ENCODE data around the gene TRPC4AP.

Gene TRPC4AP

DNA sequence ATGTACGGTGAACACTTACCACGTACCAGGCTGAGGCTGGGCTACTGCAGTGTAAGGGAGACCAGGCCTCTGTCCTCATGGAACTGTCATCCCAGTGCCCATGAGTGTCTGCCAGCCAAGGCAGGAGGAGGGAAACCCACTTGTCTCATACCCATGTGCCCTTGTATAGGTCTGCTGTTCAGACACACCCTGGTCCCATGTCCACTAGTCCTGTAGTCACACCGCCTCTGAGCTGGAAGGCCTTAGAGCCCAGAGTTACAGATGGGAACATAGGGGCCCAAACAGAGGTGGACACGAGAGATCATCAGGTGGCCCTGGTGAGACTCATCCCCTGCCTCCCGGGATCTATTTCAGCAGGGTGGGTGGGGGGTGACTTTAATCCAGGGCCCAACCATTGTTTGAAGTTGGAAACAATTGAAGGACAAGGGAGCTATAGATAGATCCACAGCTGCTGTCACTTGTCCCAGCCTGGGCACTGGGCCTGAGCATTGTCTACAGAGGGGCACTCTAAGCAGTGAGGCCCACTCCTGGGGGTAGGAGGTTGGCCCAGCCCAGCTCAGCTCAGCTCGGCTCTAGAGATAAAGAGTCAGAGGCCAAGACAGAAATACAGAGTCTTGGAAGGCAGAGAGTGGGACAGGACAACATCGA, 122.3 kb downstream of the TRPC4AP start:
- DNase-seq (ENCODE audit: low spot score), result peak; percentile 93

GRCh38 chr20:34968042-34968775, 124.4 kb downstream of the TRPC4AP start:
- no peak for DNase-seq (ENCODE audit: low spot score)

GRCh38 chr20:34967421-34967820, 125.2 kb downstream of the TRPC4AP start:
- no peak for DNase-seq (ENCODE audit: low spot score)

DNA sequence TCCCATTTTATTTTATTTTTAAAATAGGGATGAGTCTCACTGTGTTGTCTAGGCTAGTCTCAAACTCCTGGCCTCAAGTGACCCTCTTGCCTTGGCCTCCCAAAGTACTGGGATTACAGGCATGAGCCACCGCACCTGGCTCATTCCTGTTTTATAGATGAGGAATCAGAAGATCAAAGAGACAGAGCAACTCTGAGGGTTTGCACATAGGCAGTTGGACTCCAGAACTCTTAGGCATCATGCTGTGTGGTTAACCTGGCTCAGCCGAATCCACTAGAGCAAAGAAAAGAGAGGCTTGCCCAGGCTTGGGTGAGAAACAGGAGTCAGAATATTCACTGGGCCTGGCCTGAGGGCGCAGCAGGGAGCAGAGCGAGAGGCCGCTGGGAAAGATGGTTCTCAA, 127.6 kb downstream of the TRPC4AP start:
- no peak for DNase-seq (ENCODE audit: low spot score)

- DNase-seq (ENCODE audit: low spot score), result no peak
Observed at GRCh38 chr20:34964486-34964885, 128.1 kb downstream of the TRPC4AP start.

DNA sequence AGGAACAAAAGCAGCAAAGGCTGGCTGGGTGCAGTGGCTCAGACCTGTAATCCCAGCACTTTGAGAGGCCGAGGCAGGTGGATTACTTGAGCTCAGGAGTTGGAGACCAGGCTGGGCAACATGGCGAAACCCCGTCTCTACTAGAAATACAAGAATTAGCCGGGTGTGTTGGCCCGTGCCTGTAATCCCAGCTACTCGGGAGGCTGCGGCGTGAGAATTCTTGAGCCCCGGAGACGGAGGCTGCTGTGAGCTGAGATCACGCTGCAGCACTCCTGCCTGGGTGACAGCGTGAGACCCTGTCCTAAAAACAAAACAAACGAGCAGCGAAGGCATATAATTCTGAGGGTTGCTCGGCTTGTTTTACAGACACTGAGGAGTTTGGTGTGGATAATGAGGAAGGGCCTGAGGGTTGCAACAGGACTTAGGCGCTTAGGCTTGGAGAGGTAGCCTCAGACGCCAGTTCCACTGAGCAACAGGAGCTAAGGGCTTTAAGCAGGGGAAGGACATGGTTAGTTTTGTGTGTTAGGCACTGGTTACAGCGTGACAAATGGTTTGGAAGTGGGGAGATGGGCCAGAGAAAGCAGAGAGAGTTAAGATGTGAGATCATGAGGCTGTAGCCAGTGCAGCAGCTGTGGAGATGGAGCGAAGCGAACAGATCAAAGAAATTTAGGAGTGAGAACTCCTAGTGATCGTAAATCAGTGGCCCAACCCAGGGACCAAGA, 135.7 kb downstream of the TRPC4AP start:
- DNase-seq (ENCODE audit: low spot score), result no peak

- DNase-seq (ENCODE audit: low spot score), result no peak
Observed at GRCh38 chr20:34956041-34956458, 136.6 kb downstream of the TRPC4AP start.

DNA sequence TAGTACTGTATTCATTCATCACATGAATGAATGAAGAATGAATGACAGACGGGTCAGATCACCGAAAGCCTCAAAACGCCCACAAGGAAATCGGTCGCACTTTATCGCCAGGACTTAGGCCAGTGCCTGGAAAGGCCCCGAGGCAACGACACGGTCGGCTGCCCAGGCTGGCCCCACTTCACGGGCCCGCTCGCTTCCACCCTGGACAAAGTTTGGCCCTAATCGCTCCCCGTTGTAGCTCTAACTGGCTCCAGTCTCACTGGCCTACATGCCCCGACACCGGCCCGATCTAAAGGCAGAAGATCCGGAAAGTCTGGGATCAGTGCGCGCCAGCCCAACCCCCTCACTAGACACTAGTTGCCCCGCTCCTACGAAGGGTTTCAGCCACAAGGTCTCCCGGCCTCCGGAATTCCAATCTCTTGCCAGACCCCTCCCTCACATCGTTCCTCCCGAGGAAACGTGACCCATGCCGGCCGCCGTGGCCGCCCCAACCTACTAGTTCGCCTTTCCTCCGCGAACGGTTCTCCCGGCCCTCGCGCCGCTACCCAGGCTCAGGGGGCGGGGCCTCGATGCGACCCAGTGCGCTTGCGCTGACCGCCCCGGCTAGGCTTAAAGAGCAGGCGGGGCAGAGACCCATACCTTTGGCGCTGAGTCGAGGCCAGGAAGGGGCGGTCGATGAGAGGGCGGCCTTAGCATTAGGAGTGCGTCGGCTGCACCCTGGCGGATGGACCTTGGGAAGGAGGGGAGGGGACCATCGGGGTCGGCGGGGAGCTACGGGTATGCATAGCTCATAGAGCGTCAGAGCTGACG, 137.2 kb downstream of the TRPC4AP start, which contains the start of the genes GSS and MYH7B:
GSS (minus strand) TSS at position 576 of the 810 bp plus-strand sequence. CDS start 3,954 bp downstream, outside the sequence.
MYH7B (plus strand) TSS at position 638 of the 810 bp plus-strand sequence. CDS start 22,138 bp downstream, outside the sequence.
- peak; percentile 93 for DNase-seq (ENCODE audit: low spot score)

DNA sequence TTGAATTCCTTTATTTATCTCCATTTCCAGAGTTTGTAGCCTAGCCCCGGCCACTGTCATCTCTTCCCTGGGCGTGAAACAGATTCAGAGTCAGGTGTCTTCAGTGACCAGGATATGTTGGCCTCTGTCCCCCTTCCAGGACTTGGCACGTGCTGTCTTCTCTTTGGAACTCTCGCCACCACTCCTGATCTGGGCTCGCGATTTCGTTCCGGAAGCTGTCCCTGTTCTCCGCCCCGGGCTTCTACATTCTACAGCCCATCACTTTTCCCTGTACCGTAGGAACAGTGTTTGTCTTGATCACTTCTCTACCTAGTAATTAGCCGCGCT, 137.7 kb downstream of the TRPC4AP start:
- DNase-seq (ENCODE audit: low spot score), result no peak

GRCh38 chr20:34953960-34954359, 138.6 kb downstream of the TRPC4AP start:
- no peak for DNase-seq (ENCODE audit: low spot score)

GRCh38 chr20:34952671-34953070, 139.9 kb downstream of the TRPC4AP start:
- no peak for DNase-seq (ENCODE audit: low spot score)
